Uterus (tissue), 2 donors: Measurements from ENCODE around the gene EIF1AD.

Experiments used
- POLR2A ChIP-seq, 2 donors: fragments of 450-650 bp; IDR thresholded peaks; one replicate each; pipeline ENCODE4 v1.6.1; 2016; ENCODE audit warnings: antibody characterized with exemption in 2 of 2, mild to moderate bottlenecking in 1 of 2, moderate library complexity in 1 of 2
- TF ChIP-seq, protein P1 (sequence below), 4 experiments: fragments of 200-600 bp in 2 of 4; fragments of 450-650 bp in 2 of 4; sonication (generic) in 2 of 4; IDR thresholded peaks; one replicate each; pipeline ENCODE4 v1.5.1; 2016 to 2019; ENCODE audit warnings: antibody characterized with exemption in 4 of 4, mild to moderate bottlenecking in 2 of 4, moderate library complexity in 1 of 4

GRCh38 chr11:66045177-66045639 lies 43.3 kb upstream of the EIF1AD start:
- TF ChIP-seq, protein P1, sequence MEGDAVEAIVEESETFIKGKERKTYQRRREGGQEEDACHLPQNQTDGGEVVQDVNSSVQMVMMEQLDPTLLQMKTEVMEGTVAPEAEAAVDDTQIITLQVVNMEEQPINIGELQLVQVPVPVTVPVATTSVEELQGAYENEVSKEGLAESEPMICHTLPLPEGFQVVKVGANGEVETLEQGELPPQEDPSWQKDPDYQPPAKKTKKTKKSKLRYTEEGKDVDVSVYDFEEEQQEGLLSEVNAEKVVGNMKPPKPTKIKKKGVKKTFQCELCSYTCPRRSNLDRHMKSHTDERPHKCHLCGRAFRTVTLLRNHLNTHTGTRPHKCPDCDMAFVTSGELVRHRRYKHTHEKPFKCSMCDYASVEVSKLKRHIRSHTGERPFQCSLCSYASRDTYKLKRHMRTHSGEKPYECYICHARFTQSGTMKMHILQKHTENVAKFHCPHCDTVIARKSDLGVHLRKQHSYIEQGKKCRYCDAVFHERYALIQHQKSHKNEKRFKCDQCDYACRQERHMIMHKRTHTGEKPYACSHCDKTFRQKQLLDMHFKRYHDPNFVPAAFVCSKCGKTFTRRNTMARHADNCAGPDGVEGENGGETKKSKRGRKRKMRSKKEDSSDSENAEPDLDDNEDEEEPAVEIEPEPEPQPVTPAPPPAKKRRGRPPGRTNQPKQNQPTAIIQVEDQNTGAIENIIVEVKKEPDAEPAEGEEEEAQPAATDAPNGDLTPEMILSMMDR (IDR thresholded peaks at IDR 0.05) = peak; percentile 74 to 86 (median 79)
- TF ChIP-seq POLR2A (IDR thresholded peaks at IDR 0.05) = no peak
